Measurements from ENCODE around the gene GRK5. TPM values are rescaled to one million over a fixed set of nuclear protein-coding genes. Genes with fewer than 3 reads are reported as not detected.
A peak's percentile ranks its signal among the peaks of the same experiment; 100 is the strongest.

Gene GRK5
- total RNA-seq, 4 donors from 2014 or later, result 15.9 to 53.8 (median 18.4) TPM

DNA sequence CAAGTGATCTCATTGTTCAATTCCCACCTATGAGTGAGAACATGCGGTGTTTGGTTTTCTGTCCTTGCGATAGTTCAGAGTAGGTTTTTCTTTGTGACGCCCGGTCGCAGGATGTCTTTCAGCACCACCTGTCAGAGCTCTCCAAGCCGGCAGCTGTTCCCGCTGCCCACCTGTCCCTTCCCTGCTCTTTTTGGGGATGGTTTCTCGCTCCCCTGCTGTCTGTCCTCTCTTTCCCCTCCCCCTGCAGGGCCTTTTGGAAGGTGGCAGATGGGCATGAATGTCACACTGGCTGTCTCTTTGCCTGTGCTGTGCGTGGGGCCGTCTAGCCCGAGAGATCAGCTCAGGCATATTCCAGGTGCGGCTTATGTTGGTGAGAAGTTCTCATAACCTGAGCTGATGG is 137.0 kb downstream of the GRK5 start:
- ATAC-seq (ENCODE audit: low FRiP score), result no peak
- no peak for DNase-seq (ENCODE audit: low spot score)

DNA sequence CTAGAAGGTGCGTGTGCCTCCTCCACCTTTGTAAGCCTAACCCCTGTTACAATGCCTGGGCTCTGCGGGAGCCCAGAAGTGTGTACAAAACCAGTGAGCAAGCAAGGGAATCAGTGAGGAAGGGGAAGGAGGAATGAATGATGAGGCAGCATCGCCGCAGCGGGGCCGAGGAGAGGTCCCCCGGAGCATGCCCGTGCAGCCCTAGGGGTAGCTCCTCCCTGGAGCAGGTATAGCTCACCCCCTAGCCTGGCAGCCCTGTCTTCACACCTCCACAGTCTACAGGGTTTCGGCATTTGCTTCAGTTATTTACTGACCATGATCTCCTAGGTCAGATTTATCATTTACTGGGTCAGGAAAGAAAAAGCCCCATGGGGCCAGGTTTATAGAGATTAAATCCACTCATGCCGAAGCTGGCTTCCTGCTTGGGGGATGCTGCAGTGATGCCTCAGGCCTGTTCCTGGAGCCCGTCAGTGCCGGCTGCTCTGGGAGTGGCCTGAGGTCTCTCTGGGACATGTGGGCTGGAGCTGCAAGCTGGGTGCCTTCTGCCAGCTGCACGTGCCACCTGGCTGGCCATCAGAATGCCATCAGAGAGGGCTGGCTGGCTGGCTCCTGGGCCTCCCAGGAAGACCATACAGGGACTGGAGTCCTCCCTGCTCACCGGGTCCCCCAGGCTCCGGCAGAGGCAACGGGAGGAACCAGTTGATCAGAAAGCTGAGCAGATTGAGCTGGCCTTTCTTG is 138.9 kb downstream of the GRK5 start:
- no peak for DNase-seq (ENCODE audit: low spot score)

More for the DNA sequence above, 137.0 kb downstream of the GRK5 start:
- TF ChIP-seq, protein P1, sequence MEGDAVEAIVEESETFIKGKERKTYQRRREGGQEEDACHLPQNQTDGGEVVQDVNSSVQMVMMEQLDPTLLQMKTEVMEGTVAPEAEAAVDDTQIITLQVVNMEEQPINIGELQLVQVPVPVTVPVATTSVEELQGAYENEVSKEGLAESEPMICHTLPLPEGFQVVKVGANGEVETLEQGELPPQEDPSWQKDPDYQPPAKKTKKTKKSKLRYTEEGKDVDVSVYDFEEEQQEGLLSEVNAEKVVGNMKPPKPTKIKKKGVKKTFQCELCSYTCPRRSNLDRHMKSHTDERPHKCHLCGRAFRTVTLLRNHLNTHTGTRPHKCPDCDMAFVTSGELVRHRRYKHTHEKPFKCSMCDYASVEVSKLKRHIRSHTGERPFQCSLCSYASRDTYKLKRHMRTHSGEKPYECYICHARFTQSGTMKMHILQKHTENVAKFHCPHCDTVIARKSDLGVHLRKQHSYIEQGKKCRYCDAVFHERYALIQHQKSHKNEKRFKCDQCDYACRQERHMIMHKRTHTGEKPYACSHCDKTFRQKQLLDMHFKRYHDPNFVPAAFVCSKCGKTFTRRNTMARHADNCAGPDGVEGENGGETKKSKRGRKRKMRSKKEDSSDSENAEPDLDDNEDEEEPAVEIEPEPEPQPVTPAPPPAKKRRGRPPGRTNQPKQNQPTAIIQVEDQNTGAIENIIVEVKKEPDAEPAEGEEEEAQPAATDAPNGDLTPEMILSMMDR (IDR thresholded peaks at IDR 0.05), result no peak

DNA sequence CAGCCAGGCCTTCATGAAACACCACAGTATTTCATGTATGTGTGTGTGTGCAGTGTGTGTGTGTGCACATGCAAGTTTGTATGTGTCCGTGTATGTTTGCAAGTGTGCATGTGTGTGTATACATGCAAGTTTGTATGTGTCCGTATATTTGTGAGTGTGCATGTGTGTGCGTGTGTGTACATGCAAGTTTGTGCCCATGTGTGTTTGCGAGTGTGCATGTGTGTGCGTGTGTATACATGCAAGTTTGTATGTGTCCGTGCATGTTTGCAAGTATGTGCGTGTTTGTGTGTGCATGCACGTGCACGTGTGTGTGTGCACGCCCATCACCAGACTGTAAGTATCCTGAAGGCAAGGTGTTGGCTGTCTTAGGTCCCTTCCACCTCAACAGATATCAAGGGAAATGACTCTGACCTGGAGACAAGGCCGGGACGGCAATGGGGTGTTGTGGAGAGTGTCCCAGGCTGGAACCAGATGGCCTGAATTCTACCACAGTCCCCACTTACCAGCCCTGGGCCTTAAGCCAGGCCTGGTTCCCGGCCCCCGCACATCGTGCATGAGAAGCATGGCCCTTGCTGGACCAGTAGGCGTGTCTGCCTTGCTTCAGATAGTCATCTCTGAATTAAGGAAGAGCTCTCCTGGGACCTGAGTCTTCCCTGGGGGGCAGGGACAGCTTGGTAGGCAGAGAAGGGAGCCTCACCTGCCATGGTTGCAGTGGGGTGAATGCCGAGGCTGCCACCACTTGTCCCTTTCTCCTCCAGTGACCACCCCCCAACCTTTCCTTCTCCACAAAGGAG is 140.0 kb downstream of the GRK5 start:
- DNase-seq (ENCODE audit: low spot score) (no peak), ATAC-seq (ENCODE audit: low FRiP score) (no peak)
- TF ChIP-seq, protein P1 (IDR thresholded peaks at IDR 0.05), result no peak

More for the DNA sequence above, 138.9 kb downstream of the GRK5 start:
- ATAC-seq (ENCODE audit: low FRiP score), result no peak
- TF ChIP-seq, protein P1 (IDR thresholded peaks at IDR 0.05), result no peak

DNA sequence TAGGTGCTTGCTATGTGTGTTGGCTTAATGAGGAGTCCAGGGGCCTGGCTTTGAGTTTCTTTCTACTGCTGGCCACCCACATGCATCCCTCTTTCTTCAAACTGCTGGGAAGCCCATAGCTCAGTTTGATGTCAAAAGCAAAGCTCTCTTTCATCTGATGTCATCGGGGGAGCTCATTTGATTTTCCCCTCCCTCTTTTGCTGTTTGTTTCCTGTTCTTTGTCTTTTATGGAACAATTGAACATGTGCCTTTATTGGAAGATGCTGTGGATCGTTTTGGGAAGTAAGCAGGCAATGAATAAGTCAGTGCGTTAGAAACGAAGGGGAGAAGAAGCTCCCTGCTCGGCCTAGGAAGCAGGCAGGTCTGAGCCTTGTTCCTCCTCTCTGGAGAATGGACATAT is 140.7 kb downstream of the GRK5 start:
- ATAC-seq (ENCODE audit: low FRiP score) (no peak), DNase-seq (ENCODE audit: low spot score) (no peak)
- TF ChIP-seq, protein P1 (IDR thresholded peaks at IDR 0.05), result no peak

DNA sequence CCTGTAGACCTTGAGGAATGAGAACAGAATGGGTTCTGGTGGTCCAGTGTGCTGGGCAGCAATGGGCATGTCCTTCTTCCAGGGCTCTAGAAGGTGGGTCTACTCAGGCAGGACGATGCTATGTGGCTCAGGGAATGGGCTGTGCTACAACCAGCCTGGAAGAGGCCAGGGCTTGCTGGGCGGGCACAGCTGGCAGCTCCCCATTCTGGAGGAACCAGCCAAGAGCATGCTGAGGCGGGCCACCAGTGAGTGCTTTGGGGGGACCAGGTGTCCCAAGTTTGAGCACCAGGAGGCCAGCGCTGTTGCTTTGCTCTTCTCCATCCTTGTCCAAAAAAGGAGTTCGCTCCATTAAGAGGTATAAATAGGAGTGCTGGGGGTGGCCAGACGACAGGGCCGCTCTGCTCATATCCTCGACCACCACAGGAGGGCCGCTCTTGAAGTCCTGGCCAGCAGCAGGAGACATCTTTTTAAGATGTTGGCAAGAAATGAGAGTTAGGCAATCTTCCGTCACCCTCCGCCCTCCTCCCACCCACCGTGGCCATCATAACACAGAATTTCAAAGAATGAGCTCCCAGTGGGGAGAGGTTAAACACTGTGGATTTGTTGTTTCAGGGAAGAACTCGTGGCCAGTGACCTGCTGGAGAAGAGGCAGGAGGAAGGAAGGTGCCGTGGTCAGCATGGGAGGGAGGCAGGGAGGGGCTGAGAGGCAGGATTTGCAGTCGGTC is 141.3 kb downstream of the GRK5 start:
- ATAC-seq (ENCODE audit: low FRiP score) (peak; percentile 29), DNase-seq (ENCODE audit: low spot score) (no peak)
- TF ChIP-seq, protein P1 (IDR thresholded peaks at IDR 0.05), result no peak

DNA sequence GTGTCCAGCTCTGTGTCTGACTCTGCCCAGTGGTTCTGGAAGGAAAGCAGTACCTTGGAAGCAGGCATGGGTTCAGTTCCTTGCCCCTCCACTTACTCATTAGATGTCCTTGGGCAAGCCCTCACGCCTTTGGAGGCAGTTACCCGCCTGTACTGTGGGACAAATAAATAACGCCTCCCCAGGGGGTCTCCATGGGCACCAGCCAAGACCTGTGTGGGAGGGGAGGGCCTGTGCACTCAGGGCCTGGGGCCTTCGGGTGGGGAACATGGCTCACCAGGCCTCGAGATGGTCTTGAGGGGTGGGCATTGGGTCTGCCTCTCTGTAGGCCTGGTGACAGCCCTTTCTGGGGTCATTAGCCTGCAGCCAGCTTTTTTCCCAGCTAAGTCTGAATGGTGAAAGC is 142.0 kb downstream of the GRK5 start:
- DNase-seq (ENCODE audit: low spot score), result no peak
- TF ChIP-seq, protein P1 (IDR thresholded peaks at IDR 0.05), result no peak

More for the DNA sequence above, 142.0 kb downstream of the GRK5 start:
- ATAC-seq (ENCODE audit: low FRiP score), result no peak
